ENCODE measurements around the gene CD6. TPM values are rescaled to one million over a fixed set of nuclear protein-coding genes. Genes with fewer than 3 reads are reported as not detected.

Gene CD6
- total RNA-seq, 3 donors from 2014 or later: 0.80 to 1.9 (median 0.98) TPM

DNA sequence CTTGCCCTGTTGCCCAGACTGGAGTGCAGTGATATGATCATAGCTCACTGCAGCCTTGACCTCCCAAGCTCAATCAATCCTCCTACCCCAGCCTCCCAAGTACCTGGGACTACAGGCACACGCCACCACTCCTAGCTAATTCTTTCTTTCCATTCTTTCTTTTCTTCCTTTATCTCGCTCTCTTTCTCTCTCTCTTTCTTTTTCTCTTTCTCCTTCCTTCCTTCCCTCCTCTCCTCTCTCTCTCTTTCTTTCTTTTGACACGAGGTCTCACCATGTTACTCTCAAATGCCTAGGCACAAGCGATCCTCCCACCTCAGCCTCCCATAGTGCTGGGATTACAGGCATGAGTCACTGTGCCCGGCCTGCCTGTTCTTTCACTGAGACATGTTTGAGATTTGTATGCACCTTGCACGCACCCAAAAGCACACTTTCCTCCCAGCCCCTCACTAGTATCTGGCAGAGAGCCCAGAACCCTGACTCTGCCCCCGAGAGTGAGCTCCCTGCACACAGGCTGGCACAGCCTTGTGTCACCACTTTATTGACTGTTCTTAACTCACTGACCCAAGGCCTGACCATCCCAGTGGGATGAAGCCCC is 56.8 kb downstream of the CD6 start:
- DNase-seq (ENCODE audit: low spot score in 2 of 2): peak in 1 of 2 donors; percentile 37
- intact Hi-C loops (cut with DNase I; ENCODE audit: low total_unique reads): no loop called here
- Histone ChIP-seq H3K4me1 (no peaks in the 10 kb centered on the region), H3K9me3 (no peaks in the 10 kb centered on the region), H3K36me3 (no peaks in the 10 kb centered on the region), H3K27ac (no peak overlapping the region), H3K27me3 (no peaks in the 10 kb centered on the region), H3K4me3 (no peak overlapping the region)
- TF ChIP-seq, protein P1, sequence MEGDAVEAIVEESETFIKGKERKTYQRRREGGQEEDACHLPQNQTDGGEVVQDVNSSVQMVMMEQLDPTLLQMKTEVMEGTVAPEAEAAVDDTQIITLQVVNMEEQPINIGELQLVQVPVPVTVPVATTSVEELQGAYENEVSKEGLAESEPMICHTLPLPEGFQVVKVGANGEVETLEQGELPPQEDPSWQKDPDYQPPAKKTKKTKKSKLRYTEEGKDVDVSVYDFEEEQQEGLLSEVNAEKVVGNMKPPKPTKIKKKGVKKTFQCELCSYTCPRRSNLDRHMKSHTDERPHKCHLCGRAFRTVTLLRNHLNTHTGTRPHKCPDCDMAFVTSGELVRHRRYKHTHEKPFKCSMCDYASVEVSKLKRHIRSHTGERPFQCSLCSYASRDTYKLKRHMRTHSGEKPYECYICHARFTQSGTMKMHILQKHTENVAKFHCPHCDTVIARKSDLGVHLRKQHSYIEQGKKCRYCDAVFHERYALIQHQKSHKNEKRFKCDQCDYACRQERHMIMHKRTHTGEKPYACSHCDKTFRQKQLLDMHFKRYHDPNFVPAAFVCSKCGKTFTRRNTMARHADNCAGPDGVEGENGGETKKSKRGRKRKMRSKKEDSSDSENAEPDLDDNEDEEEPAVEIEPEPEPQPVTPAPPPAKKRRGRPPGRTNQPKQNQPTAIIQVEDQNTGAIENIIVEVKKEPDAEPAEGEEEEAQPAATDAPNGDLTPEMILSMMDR (IDR thresholded peaks at IDR 0.05): no peak
- no peak for TF ChIP-seq POLR2A (IDR thresholded peaks at IDR 0.05)
- TF ChIP-seq POLR2AphosphoS5 (IDR thresholded peaks at IDR 0.05): no peak

DNA sequence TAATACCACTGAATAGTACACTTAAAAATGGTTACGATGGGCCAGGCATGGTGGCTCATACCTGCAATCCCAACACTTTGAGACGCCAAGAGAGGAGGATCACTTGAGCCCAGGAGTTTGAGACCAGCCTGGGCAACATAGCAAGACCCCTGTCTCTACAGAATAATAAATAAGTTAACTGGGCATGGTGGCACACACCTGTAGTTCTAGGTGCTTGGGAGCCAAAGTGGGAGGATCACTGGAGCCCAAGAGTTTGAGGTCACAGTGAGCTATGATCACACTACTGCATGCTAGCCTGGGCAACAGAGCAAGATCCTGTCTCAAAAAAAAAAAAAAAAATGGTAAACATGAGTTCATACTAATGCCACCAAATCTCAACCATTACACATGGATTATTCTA is 61.3 kb downstream of the CD6 start:
- Histone ChIP-seq H3K36me3 (no peaks in the 10 kb centered on the region), H3K27ac (no peak overlapping the region), H3K4me3 (no peak overlapping the region), H3K9me3 (no peaks in the 10 kb centered on the region), H3K27me3 (no peaks in the 10 kb centered on the region), H3K4me1 (no peaks in the 10 kb centered on the region)
- intact Hi-C loops (cut with DNase I; ENCODE audit: low total_unique reads): no loop called here
- TF ChIP-seq, protein P1 (IDR thresholded peaks at IDR 0.05): no peak
- TF ChIP-seq POLR2A (IDR thresholded peaks at IDR 0.05) (no peak), POLR2AphosphoS5 (IDR thresholded peaks at IDR 0.05) (no peak)
- DNase-seq (ENCODE audit: low spot score in 2 of 2): peak in 1 of 2 donors; percentile 15

DNA sequence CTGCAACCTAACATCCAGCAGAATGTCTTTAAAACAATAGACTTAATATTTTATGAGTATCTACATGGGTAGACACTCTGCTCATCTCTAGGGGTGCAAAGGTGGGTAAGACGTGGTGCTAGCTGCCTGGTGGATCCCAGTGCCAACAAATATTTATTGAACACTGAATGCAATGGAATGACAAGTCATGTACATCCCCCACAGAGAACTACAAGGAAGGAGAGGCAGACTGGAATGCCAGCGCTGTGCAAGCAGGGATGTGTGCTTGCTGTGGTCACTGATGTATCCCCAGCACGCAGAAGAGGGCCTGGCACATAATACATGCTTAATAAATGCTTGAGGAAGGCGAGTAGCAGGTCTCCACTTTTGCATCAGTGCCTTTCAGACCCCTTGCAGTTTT is 61.9 kb downstream of the CD6 start:
- Histone ChIP-seq H3K9me3 (no peaks in the 10 kb centered on the region), H3K4me1 (no peaks in the 10 kb centered on the region), H3K36me3 (no peaks in the 10 kb centered on the region), H3K27me3 (no peaks in the 10 kb centered on the region), H3K4me3 (no peak overlapping the region), H3K27ac (no peak overlapping the region)
- intact Hi-C loops (cut with DNase I; ENCODE audit: low total_unique reads): no loop called here
- TF ChIP-seq POLR2AphosphoS5 (IDR thresholded peaks at IDR 0.05): no peak
- TF ChIP-seq, protein P1 (IDR thresholded peaks at IDR 0.05): no peak
- TF ChIP-seq POLR2A (IDR thresholded peaks at IDR 0.05): no peak
- peak in 1 of 2 donors; percentile 2 for DNase-seq (ENCODE audit: low spot score in 2 of 2)

DNA sequence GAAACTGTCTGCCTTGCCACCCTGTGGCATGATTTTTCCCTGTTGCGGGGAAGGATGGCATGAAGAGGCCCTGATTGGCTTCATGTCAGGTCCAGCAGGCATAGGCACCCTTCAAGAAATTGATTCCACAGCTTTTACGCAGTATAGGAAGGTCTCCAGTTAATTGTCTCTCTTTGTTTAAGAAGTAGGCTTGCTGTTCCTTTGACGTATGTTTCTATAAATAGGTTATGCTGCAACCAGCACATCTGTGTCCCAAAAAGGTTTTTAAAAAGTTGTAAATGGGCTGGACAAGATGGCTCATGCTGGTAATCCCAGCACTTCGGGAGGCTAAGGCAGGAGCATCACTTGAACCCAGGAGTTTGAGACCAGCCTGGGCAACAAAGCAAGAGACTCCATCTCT is 62.6 kb downstream of the CD6 start:
- H3K4me1 ChIP-seq: no peaks in the 10 kb centered on the region
- H3K27ac ChIP-seq: no peak overlapping the region
- intact Hi-C loops (cut with DNase I; ENCODE audit: low total_unique reads): no loop called here
- TF ChIP-seq, protein P1 (IDR thresholded peaks at IDR 0.05): no peak
- TF ChIP-seq POLR2AphosphoS5 (IDR thresholded peaks at IDR 0.05): no peak
- TF ChIP-seq POLR2A (IDR thresholded peaks at IDR 0.05): no peak
- no peaks in the 10 kb centered on the region for H3K36me3 ChIP-seq
- H3K4me3 ChIP-seq: no peak overlapping the region
- no peaks in the 10 kb centered on the region for H3K9me3 ChIP-seq
- DNase-seq (ENCODE audit: low spot score in 2 of 2): peak in 1 of 2 donors; percentile 36
- no peaks in the 10 kb centered on the region for H3K27me3 ChIP-seq

DNA sequence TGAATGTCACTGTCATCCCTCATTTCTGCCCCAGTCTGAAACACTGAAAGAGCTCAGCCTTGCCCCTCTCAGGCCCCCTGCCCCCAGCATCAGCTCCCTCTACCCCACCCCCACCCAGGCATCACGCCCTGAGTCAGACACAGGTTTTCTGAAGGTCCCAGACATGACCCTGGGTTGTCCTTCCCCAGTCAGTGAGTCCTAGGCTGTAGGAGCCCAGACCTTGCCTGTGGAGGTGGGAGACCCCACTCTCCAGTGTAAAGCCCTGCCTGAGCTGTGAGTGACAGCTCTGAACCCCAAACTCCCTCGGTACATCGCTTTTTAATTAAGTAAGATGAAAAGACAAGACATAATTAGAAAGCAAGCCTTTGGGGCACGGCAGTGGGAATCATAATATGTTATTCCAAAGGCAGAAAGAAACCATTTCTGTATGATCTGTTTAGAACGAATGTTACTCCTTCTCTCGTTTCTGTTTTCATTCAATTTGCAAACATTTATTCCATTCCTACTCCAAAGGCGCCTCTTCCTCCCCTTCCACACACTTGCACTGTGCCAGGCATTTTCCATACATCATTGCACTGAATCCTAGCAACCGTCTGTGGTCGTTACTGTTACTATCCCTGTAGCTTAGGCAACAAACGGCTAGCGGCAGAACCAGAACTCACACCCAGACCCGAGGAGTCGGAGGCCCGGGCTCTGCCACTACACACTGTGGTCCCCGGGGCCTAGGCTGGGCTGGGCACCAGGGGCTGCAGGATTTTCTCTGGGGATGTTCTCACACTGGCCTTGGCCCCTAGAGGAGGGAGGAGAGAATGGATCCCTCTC is 63.4 kb downstream of the CD6 start:
- Histone ChIP-seq H3K36me3 (no peaks in the 10 kb centered on the region), H3K9me3 (no peaks in the 10 kb centered on the region), H3K27ac (no peak overlapping the region), H3K4me3 (no peak overlapping the region), H3K4me1 (no peaks in the 10 kb centered on the region), H3K27me3 (no peaks in the 10 kb centered on the region)
- intact Hi-C loops (cut with DNase I; ENCODE audit: low total_unique reads): no loop called here
- TF ChIP-seq, protein P1 (IDR thresholded peaks at IDR 0.05): no peak
- TF ChIP-seq POLR2AphosphoS5 (IDR thresholded peaks at IDR 0.05) (no peak), POLR2A (IDR thresholded peaks at IDR 0.05) (no peak)
- peak in 1 of 2 donors; percentile 7 for DNase-seq (ENCODE audit: low spot score in 2 of 2)

All from breast epithelium (tissue), 4 donors.